Endothelial cell of umbilical vein (primary cell): Measurements from ENCODE around the gene FUT7. TPM values are rescaled to one million over a fixed set of nuclear protein-coding genes. Genes with fewer than 3 reads are reported as not detected.

ENCODE experiments used
- BruUV-seq: library from RNA; stranded (reverse); fragments of 400-500 nt; replicated peaks from 2 replicates; lab custom pipeline; 2021; lab: Mats Ljungman, UMichigan
- CTCF ChIA-PET: fragments of 300-600, 350-600 bp; sonication (Branson Sonifier 250); formaldehyde crosslinking; loops from one replicate; lab custom pipeline; 2021; ENCODE audit warnings: antibody characterized with exemption, inconsistent platforms; lab: Charles Lee
- POLR2A ChIA-PET: fragments of 300-600, 350-600 bp; sonication (Branson Sonifier 250); formaldehyde crosslinking; loops from one replicate; lab custom pipeline; 2021; ENCODE audit warnings: antibody characterized with exemption, inconsistent platforms; lab: Charles Lee
- DNase-seq: peaks from one replicate; pipeline ENCODE4 v3.0.0-alpha.2; 2011; ENCODE audit warnings: low read depth, low spot score
- FAIRE-seq: peaks from 2 replicates; lab custom pipeline; 2011; peaks lifted over from hg19 to GRCh38; lab: Jason Lieb, UNC
- H2AFZ ChIP-seq: 2 replicates; pipeline ENCODE4 v1.6.0; 2012; ENCODE audit warnings: low read depth, low read length, control low read depth, inconsistent platforms
- H3K27ac ChIP-seq: 2 replicates; pipeline ENCODE4 v1.5.1; 2011; ENCODE audit warnings: low read depth, mild to moderate bottlenecking, control low read depth, low read length, moderate library complexity; ENCODE audit not compliant: insufficient read depth
- H3K27me3 ChIP-seq, 2 experiments: 2 replicates each; pipeline versions ENCODE4 v1.6.0 to v1.6.1; 2011; ENCODE audit warnings: low read length in 2 of 2, mixed read lengths in 1 of 2; ENCODE audit not compliant: control insufficient read depth in 2 of 2, insufficient read depth in 2 of 2
- H3K36me3 ChIP-seq, 2 experiments: 2 replicates in 1 of 2; 3 replicates in 1 of 2; pipeline ENCODE4 v1.5.1; 2011; ENCODE audit warnings: low read length in 2 of 2, mild to moderate bottlenecking in 1 of 2, moderate library complexity in 1 of 2; ENCODE audit not compliant: control insufficient read depth in 2 of 2, insufficient read depth in 2 of 2; ENCODE audit errors: extremely low read depth in 1 of 2
- H3K4me1 ChIP-seq: 3 replicates; pipeline ENCODE4 v1.5.1; 2011; ENCODE audit warnings: mild to moderate bottlenecking, low read length; ENCODE audit not compliant: control insufficient read depth, insufficient read depth; ENCODE audit errors: extremely low read depth
- H3K4me2 ChIP-seq: 2 replicates; pipeline ENCODE4 v1.6.1; 2011; ENCODE audit warnings: low read length, control low read depth, mixed read lengths; ENCODE audit not compliant: insufficient read depth
- H3K4me3 ChIP-seq, 3 experiments: fragments of 200-600 bp in 1 of 3; sonication (generic), shearing (Covaris generic) in 1 of 3; replicated peaks in 1 of 3; 2 replicates each; pipeline ENCODE4 v1.5.1; 2011 to 2016; ENCODE audit warnings: control low read depth in 3 of 3, low read length in 3 of 3, mild to moderate bottlenecking in 2 of 3, inconsistent platforms in 1 of 3, low read depth in 1 of 3, moderate library complexity in 1 of 3; ENCODE audit not compliant: insufficient read depth in 1 of 3
- H3K79me2 ChIP-seq: 2 replicates; pipeline ENCODE4 v1.6.0; 2012; ENCODE audit warnings: low read length, inconsistent platforms; ENCODE audit not compliant: control insufficient read depth, insufficient read depth
- H3K9ac ChIP-seq: replicated peaks from 2 replicates; pipeline ENCODE3; 2011; ENCODE audit warnings: low read length, control low read depth; ENCODE audit not compliant: insufficient read depth; ENCODE audit errors: extremely low read depth
- H3K9me1 ChIP-seq: replicated peaks from 3 replicates; pipeline ENCODE4 v1.6.0; 2011; ENCODE audit warnings: mild to moderate bottlenecking, low read length; ENCODE audit not compliant: control insufficient read depth, insufficient read depth; ENCODE audit errors: extremely low read depth
- H3K9me3 ChIP-seq: replicated peaks from 2 replicates; pipeline ENCODE4 v1.5.1; 2012; ENCODE audit warnings: low read length, inconsistent platforms; ENCODE audit not compliant: control insufficient read depth, insufficient read depth
- H4K20me1 ChIP-seq: replicated peaks from 2 replicates; pipeline ENCODE3; 2011; ENCODE audit warnings: mild to moderate bottlenecking, low read length; ENCODE audit not compliant: control insufficient read depth, insufficient read depth; ENCODE audit errors: extremely low read depth
- EZH2 ChIP-seq: IDR thresholded peaks from 2 replicates; pipeline ENCODE4 v1.6.1; 2012; ENCODE audit warnings: borderline replicate concordance, low read depth, mild to moderate bottlenecking, moderate library complexity, low read length, inconsistent platforms; ENCODE audit not compliant: severe bottlenecking
- FOS ChIP-seq: IDR thresholded peaks from 2 replicates; pipeline ENCODE4 v1.6.1; 2011; ENCODE audit warnings: mild to moderate bottlenecking, low read length, moderate library complexity, borderline replicate concordance; ENCODE audit not compliant: insufficient read depth
- GATA2 ChIP-seq: IDR thresholded peaks from 2 replicates; pipeline ENCODE4 v1.7.0; 2011; ENCODE audit warnings: low read depth, mild to moderate bottlenecking, moderate library complexity, mixed read lengths, low read length; ENCODE audit not compliant: insufficient read length, insufficient read depth
- JUN ChIP-seq: IDR thresholded peaks from 2 replicates; pipeline ENCODE4 v1.6.1; 2011; ENCODE audit warnings: borderline replicate concordance, low read depth; ENCODE audit not compliant: insufficient read length, insufficient read depth
- MYC ChIP-seq: IDR thresholded peaks from one replicate; pipeline ENCODE4 v1.6.1; 2011; ENCODE audit warnings: mild to moderate bottlenecking, low read depth, low read length
- POLR2A ChIP-seq: IDR thresholded peaks from 2 replicates; pipeline ENCODE4 v1.6.1; 2012; ENCODE audit warnings: low read depth, mild to moderate bottlenecking, control low read depth, low read length
- POLR2AphosphoS5 ChIP-seq: IDR thresholded peaks from 2 replicates; pipeline ENCODE4 v1.6.1; 2012; ENCODE audit warnings: low read depth, mild to moderate bottlenecking, control low read depth, low read length, moderate library complexity; ENCODE audit not compliant: insufficient read depth
- dilution Hi-C: fragments of 300-500 bp; cut with MboI; formaldehyde crosslinking; loops from one replicate; pipeline ENCODE4 v1.15.0; 2019; ENCODE audit warnings: low sequenced_read_pairs; ENCODE audit not compliant: extremely low pct_ligation_motif_present
- intact Hi-C: fragments of 100-400 bp; cut with micrococcal nuclease; formaldehyde crosslinking; loops from one replicate; pipeline ENCODE4 v1.10.0; 2022
- polyA plus RNA-seq, 4 experiments: library from polyadenylated mRNA; depleted of rRNA in 3 of 4; stranded (reverse) in 3 of 4; unstranded in 1 of 4; fragments of >200 nt; gene quantifications; 2 replicates each; pipeline versions ENCODE4 v1.2.1 to v1.2.3, GENCODE V29; 2011 to 2012; ENCODE audit warnings: missing spikeins in 1 of 4
- total RNA-seq: library from RNA; stranded (reverse); gene quantifications from 2 replicates; pipeline ENCODE4 v1.2.3, GENCODE V29; 2021
- TF ChIP-seq, protein P1 (sequence below): IDR thresholded peaks from 2 replicates; pipeline ENCODE4 v1.6.1; 2011; ENCODE audit not compliant: insufficient read depth, insufficient read length
- TF ChIP-seq, protein P2 (sequence below), 2 donors: IDR thresholded peaks; 1 replicate in 1 of 2; 2 replicates in 1 of 2; pipeline ENCODE4 v1.5.1; 2011; ENCODE audit warnings: low read length in 2 of 2, mild to moderate bottlenecking in 2 of 2, moderate library complexity in 2 of 2, control low read depth in 1 of 2, inconsistent platforms in 1 of 2, low read depth in 1 of 2; ENCODE audit not compliant: insufficient read depth in 1 of 2; ENCODE audit errors: extremely low read depth in 1 of 2

Gene FUT7
- total and polyA plus RNA-seq, 2 donors (not counting 3 experiments of a cell fraction or from before 2014, with no cell fraction given): not detected

DNA sequence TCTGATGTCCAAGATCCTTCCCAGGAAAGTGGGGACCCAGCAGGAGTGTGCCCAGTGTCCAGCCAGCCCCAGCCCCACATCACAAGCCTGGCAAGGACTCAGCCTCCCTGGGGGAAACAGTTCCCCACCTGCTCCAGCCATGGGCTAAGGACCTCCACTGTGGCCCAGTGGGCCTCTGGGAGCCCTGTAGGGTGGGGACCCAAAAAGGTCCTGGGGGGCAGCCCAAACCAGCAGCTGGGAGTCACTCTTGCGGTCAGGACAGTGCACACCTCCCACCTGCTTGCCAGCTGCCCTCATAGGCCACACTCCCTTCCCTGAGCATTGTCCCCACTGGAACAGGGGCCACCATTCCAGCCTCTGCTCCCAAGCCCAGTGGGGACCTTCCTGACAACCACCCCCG lies 5.5 kb downstream of the FUT7 start:
- Histone ChIP-seq H3K9me1 (no peaks in the 10 kb centered on the region), H3K4me2 (no peak overlapping the region), H3K36me3 (no peaks in the 10 kb centered on the region), H3K9me3 (no peaks in the 10 kb centered on the region), H3K4me1 (peaks cover 12% of the 10 kb centered on the region), H4K20me1 (no peaks in the 10 kb centered on the region), H3K27me3 (no peaks in the 10 kb centered on the region), H2AFZ (no peak overlapping the region), H3K4me3 (no peak overlapping the region), H3K9ac (no peak overlapping the region), H3K79me2 (no peaks in the 10 kb centered on the region), H3K27ac (no peak overlapping the region)
- ChIA-PET CTCF (interaction anchor here (1.5 to 4.5 kb wide), 4 partner anchors 9 to 249 kb away, joined by 3 to 28 read pairs (median 10); no protein-coding TSS in a partner anchor), POLR2A (no interaction called here)
- dilution Hi-C loops (no loop called here), intact Hi-C loops (no loop called here)
- FAIRE-seq (no peak), DNase-seq (no peak)
- TF ChIP-seq GATA2 (no peak), EZH2 (no peak), MYC (no peak), JUN (no peak), FOS (no peak), POLR2A (no peak), POLR2AphosphoS5 (no peak)
- TF ChIP-seq, protein P1, sequence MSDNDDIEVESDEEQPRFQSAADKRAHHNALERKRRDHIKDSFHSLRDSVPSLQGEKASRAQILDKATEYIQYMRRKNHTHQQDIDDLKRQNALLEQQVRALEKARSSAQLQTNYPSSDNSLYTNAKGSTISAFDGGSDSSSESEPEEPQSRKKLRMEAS: no peak
- TF ChIP-seq, protein P2, sequence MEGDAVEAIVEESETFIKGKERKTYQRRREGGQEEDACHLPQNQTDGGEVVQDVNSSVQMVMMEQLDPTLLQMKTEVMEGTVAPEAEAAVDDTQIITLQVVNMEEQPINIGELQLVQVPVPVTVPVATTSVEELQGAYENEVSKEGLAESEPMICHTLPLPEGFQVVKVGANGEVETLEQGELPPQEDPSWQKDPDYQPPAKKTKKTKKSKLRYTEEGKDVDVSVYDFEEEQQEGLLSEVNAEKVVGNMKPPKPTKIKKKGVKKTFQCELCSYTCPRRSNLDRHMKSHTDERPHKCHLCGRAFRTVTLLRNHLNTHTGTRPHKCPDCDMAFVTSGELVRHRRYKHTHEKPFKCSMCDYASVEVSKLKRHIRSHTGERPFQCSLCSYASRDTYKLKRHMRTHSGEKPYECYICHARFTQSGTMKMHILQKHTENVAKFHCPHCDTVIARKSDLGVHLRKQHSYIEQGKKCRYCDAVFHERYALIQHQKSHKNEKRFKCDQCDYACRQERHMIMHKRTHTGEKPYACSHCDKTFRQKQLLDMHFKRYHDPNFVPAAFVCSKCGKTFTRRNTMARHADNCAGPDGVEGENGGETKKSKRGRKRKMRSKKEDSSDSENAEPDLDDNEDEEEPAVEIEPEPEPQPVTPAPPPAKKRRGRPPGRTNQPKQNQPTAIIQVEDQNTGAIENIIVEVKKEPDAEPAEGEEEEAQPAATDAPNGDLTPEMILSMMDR (IDR thresholded peaks at IDR 0.05; ENCODE audit: extremely low read depth in 1 of 2, insufficient read depth in 1 of 2, low read depth in 1 of 2, low read length in 2 of 2): no peak
- no TSS peak for BruUV-seq
